Mucosa of stomach (tissue), 1 donor: ENCODE data around the gene NUBP2.

Source experiments
- H3K27me3 ChIP-seq: one replicate; pipeline ENCODE4 v1.7.0; 2013; ENCODE audit warnings: mild to moderate bottlenecking, low read length; ENCODE audit not compliant: control insufficient read depth, insufficient read depth
- H3K36me3 ChIP-seq: one replicate; pipeline ENCODE4 v1.7.0; 2013; ENCODE audit warnings: low read length; ENCODE audit not compliant: control insufficient read depth, insufficient read depth
- H3K4me1 ChIP-seq: one replicate; pipeline ENCODE4 v1.7.0; 2013; ENCODE audit warnings: mild to moderate bottlenecking, low read length; ENCODE audit not compliant: control insufficient read depth, insufficient read depth
- H3K4me3 ChIP-seq: one replicate; pipeline ENCODE4 v1.7.0; 2013; ENCODE audit warnings: low read length
- H3K9ac ChIP-seq: one replicate; pipeline ENCODE4 v1.7.0; 2013; ENCODE audit warnings: mild to moderate bottlenecking, low read length, moderate library complexity
- H3K9me3 ChIP-seq: one replicate; pipeline ENCODE4 v1.7.0; 2013; ENCODE audit warnings: mild to moderate bottlenecking, low read length, moderate library complexity; ENCODE audit not compliant: control insufficient read depth
- donor health status: Pancreatic carcinoma.

The NUBP2 gene

GRCh38 chr16:1770328-1771187 lies 12.2 kb upstream of the NUBP2 start:
- peak overlapping the region; percentile 31 for H3K4me3 ChIP-seq
- H3K4me1 ChIP-seq = peaks cover 27% of the 10 kb centered on the region
- H3K36me3 ChIP-seq = no peaks in the 10 kb centered on the region
- H3K9ac ChIP-seq = peak overlapping the region; percentile 68
- no peaks in the 10 kb centered on the region for H3K27me3 ChIP-seq
- H3K9me3 ChIP-seq = no peaks in the 10 kb centered on the region

- Histone ChIP-seq H3K9ac (peak within 1 kb of the TSS; percentile 74), H3K9me3 (no peaks in the 10 kb centered on the region), H3K27me3 (no peaks in the 10 kb centered on the region), H3K36me3 (no peaks in the 10 kb centered on the region), H3K4me1 (peaks cover 27% of the 10 kb centered on the region), H3K4me3 (peak within 1 kb of the TSS; percentile 77)
Observed at GRCh38 chr16:1771188-1771863, 11.4 kb upstream of the NUBP2 start, which contains the start of gene NME3. NME3 (minus strand) TSS chr16:1771543; CDS start chr16:1771534, 9 bp downstream.

DNA sequence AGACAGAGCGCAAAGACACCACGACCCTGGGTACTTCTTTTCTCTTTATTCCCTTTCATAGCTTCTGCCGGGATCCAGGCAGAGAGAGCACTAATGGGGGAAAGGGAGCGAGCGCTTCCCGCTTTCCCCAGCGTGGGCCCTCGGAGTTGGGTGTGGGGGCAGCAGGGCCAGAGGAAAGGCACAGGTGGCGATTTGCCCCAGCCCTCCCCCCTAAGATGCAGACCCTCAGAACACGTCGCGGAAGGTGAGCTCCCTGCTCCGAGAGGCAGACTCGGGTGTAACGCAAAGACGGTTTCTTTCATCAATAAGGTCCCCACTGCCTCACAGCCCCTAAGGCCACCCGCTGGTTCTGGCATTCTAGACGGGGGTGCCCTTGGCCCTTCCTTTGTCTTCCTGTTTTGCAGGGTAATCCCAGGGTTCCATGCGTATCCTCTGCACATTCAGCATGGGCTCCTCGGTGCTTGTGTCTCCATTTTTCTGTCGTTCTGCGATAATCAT lies 10.8 kb upstream of the NUBP2 start:
- Histone ChIP-seq H3K4me1 (peaks cover 27% of the 10 kb centered on the region), H3K36me3 (no peaks in the 10 kb centered on the region), H3K4me3 (peak overlapping the region; percentile 77), H3K9ac (peak overlapping the region; percentile 74), H3K27me3 (no peaks in the 10 kb centered on the region), H3K9me3 (no peaks in the 10 kb centered on the region)

- Histone ChIP-seq H3K4me1 (peaks cover 27% of the 10 kb centered on the region), H3K9ac (peak within 1 kb of the TSS; percentile 74), H3K9me3 (no peaks in the 10 kb centered on the region), H3K36me3 (no peaks in the 10 kb centered on the region), H3K27me3 (no peaks in the 10 kb centered on the region), H3K4me3 (peak within 1 kb of the TSS; percentile 77)
Observed at GRCh38 chr16:1772362-1772907, 10.3 kb upstream of the NUBP2 start, which contains the start of gene EME2. EME2 (plus strand) TSS chr16:1772810; CDS start chr16:1773228, 418 bp downstream.

DNA sequence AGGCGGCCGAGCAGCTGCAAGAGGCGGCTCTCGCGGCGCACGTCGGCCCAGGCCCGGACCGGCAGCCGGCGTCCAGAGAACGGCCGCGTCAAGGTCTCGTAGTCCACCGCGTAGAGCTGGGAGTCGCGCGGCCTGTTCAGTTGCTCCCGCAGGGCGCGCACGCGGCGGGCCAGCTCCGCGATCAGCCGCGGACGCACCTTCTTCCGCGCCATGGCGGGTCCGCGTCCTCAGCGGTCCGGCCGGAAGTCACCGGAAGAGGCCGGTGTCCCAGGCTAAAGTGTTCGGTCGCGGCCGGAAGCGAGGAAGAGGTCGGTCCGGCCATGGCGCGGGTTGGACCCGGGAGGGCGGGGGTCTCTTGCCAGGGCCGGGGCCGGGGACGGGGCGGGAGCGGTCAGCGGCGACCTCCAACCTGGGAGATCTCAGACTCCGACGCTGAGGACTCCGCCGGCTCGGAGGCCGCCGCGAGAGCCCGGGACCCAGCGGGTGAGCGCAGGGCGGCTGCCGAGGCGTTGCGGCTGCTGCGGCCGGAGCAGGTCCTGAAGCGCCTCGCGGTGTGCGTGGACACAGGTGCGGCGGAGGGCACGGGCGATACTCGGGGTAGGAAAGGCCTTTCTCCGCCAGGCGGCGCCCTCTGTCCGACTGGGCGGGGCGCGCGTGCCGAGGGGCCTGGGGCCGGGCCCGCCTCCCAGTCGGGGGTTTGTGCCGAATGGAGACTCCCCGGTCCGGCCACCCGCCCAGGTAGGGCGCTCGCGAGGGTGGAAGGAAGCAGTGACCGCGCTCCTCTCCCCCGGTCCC lies 9.7 kb upstream of the NUBP2 start, which contains the start of gene MRPS34:
TSS of gene MRPS34 (minus strand) at position 227 of the 795 bp plus-strand sequence. CDS start at position 212, 15 bp downstream.
- Histone ChIP-seq H3K27me3 (no peaks in the 10 kb centered on the region), H3K4me1 (peaks cover 27% of the 10 kb centered on the region)

DNA sequence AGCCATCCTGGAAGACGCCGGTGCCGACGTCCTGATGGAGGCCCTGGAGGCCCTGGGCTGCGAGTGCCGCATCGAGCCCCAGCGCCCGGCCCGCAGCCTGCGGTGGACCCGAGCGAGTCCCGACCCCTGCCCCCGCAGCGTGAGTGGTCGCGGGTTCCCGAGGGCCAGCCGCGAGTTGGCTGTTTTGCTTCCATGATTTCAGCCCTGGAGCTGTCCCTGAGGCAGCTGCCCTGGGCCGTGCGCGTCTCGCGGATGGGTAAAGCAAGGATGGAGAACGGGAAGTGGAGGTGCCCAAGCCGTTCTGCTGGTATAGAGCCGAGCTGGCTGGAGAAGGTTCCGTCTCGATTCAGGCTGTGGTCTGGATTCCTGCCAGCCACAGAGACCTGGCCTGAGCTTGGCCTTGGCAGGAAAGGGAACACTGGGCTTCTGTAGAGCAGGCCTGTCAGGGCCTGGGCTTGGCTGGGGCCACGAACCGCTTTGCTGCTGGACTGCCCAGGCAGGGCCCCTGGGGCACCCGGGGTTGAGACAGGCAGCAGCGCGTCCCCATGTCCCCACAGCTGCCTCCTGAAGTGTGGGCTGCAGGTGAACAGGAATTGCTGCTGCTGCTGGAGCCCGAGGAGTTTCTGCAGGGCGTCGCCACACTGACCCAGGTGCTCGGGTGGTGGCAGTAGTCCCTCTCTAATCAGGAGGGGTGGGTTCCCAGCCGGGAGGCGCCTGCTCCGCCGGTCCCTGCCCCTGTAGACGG lies 8.9 kb upstream of the NUBP2 start:
- Histone ChIP-seq H3K4me1 (peaks cover 27% of the 10 kb centered on the region), H3K9me3 (no peaks in the 10 kb centered on the region), H3K9ac (peak overlapping the region; percentile 74), H3K27me3 (no peaks in the 10 kb centered on the region), H3K4me3 (peak overlapping the region; percentile 77), H3K36me3 (no peaks in the 10 kb centered on the region)

More for the DNA sequence above, 9.7 kb upstream of the NUBP2 start, which contains the start of gene MRPS34:
- Histone ChIP-seq H3K9ac (peak within 1 kb of the TSS; percentile 74), H3K4me3 (peak within 1 kb of the TSS; percentile 77), H3K36me3 (no peaks in the 10 kb centered on the region), H3K9me3 (no peaks in the 10 kb centered on the region)

DNA sequence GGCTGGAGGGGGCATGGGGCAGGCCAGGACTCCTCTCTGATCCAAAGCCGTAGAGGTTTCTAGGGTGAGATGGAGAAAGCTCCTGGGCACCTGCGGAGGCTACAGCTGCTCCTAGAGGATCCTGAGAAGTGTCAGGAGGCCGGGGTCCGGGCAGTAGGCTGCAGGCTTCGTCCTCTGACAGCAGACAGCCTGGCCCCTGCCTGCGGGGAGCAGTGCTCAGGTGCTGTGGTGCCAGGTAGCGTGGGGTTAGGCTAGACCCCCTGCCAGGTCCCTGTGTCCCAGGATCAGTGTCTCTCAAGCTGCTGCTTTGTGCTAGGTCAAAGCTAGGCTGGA lies 8.3 kb upstream of the NUBP2 start:
- no peak overlapping the region for H3K4me3 ChIP-seq
- H3K9ac ChIP-seq = peak overlapping the region; percentile 74
- no peaks in the 10 kb centered on the region for H3K27me3 ChIP-seq
- H3K9me3 ChIP-seq = no peaks in the 10 kb centered on the region
- H3K36me3 ChIP-seq = no peaks in the 10 kb centered on the region
- peaks cover 27% of the 10 kb centered on the region for H3K4me1 ChIP-seq

DNA sequence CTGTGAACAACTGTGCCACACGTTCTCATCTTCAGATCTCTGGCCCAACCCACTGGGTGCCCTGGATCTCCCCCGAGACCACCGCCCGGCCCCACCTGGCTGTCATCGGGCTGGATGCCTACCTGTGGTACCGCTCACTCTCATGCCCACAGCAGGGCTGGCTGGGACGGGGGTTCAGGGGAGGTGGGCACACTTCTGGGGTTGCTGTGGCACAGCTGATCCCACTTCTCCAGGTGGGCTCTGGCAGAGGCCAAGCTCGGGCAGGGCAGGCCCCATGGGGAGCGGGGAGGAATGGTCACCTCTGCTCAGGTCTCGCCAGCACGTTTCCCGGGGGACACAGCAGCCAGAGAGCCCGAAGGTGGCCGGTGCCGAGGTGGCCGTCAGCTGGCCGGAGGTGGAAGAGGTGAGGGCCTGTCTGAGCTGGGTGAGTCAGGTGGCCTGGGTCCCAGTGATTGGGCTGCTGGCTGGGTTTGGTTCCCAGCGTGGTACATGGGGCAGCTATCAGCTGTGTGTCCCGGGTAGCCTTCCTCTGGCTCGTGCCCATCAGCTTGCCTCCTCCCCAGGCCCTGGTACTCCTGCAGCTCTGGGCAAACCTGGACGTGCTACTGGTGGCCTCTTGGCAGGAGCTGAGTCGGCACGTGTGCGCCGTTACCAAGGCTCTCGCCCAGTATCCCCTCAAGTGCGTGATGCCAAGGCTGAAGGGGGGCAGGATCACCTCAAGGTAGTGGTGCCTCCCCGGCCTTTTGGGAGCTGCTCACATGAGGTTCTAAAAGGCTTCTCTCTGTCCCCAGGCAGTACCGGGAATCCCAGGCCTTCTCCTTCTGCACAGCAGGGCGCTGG lies 7.5 kb upstream of the NUBP2 start:
- no peaks in the 10 kb centered on the region for H3K36me3 ChIP-seq
- peaks cover 22% of the 10 kb centered on the region for H3K4me1 ChIP-seq
- no peaks in the 10 kb centered on the region for H3K9me3 ChIP-seq
- no peak overlapping the region for H3K9ac ChIP-seq
- H3K27me3 ChIP-seq = no peaks in the 10 kb centered on the region
- H3K4me3 ChIP-seq = no peak overlapping the region

- H3K9me3 ChIP-seq = no peaks in the 10 kb centered on the region
- H3K9ac ChIP-seq = no peak overlapping the region
- no peaks in the 10 kb centered on the region for H3K36me3 ChIP-seq
- no peak overlapping the region for H3K4me3 ChIP-seq
- peaks cover 17% of the 10 kb centered on the region for H3K4me1 ChIP-seq
- H3K27me3 ChIP-seq = no peaks in the 10 kb centered on the region
Observed at GRCh38 chr16:1775846-1776671, 6.7 kb upstream of the NUBP2 start.

DNA sequence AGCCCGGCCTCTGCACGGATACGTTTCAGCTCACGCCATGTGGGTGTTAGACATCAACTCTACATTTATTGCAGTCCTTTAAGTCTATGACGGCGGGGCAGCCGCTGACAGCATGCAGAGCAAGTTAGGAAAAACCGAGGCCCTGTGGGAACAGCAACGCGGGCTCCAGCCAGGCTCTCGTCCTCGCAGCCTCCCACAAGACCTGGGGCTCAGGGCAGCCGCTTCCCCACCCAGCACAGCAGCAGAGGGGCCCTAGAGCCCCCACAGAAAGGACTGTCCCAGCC lies 6.1 kb upstream of the NUBP2 start:
- Histone ChIP-seq H3K4me3 (no peak overlapping the region), H3K36me3 (no peaks in the 10 kb centered on the region), H3K9ac (no peak overlapping the region), H3K9me3 (no peaks in the 10 kb centered on the region), H3K27me3 (no peaks in the 10 kb centered on the region), H3K4me1 (peaks cover 23% of the 10 kb centered on the region)
